GM18951 (cell line): Measurements from ENCODE around the gene TAPBP.

Experiments
- POLR2A ChIP-seq: IDR thresholded peaks from 4 replicates; pipeline ENCODE4 v1.6.1; 2011; ENCODE audit warnings: mild to moderate bottlenecking; ENCODE audit not compliant: insufficient read length, insufficient read depth; ENCODE audit errors: extremely low read depth
- in situ Hi-C: fragments of 300-500 bp; cut with MboI; formaldehyde crosslinking; loops from one replicate; pipeline ENCODE4 v1.12.0; 2022; ENCODE audit warnings: low sequenced_read_pairs, mixed read lengths, inconsistent platforms; ENCODE audit not compliant: unreplicated experiment

The TAPBP gene

DNA sequence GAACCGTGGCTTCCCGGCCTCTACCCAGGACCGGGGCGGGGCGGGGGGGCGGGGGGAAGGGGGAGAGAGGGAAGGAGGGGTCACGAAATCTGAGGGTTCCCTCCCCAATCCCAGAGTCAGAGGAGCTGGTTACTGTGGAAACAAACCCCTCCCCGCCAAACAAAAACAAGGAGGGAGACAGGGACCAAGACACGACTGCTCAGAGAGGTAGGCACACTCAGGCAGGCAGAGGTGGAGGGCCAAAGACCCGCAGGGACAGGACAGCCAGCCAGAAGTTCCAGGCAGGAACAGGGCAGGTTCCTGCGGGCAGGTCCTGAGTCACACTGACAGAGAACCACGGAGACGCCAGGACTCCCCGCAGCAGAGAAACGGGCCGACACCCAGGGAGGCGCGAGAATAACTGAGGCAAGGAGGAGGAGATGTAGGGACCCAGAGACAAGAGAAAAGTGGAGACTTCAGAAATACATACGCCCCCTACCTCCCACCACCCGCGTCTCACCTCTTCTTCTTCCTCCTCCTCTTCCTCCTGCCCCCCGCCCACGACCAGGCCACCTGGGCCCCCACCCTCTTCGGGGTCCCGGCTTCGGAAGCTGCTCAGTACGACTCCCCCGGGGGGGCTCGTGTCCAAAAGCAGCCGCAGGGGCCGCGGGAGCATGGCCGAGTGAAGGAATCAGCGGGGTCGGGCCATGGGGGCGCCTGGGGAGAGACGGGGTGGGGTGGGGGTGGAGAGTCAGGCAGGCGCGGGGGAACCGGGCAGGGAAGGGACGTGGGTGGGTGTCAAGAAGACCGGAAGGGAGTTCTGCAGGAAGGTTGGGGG lies 15.7 kb downstream of the TAPBP start:
- in situ Hi-C loops, result no loop called here
- no peak for TF ChIP-seq POLR2A

DNA sequence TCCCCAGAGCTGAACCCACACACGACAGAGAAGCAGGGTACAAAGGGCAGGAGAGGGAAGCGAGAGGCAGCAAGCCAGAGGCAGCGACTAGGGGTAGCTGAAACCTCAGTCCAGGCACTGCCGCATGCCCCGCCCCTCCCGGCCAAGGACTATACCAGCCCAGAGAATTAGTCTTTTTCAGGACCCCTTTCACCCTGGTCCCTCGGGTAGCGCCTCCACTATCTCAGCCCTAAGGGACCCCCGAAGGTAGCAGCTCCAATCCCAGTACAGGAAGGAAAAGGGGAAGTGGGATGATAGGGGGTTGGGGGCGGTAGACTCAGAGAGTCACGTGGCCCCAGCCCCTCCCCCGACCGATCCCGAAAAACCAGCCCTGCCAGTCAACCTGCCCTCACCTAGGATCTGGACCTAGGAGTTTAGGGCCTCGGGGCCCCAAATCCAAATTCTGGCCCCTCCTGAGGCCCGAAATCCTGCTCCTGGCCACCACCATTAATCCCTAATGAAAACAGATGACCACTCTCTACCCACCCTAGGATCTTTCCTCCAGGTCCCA lies 16.4 kb downstream of the TAPBP start:
- TF ChIP-seq POLR2A, result no peak
- in situ Hi-C loops, result no loop called here

DNA sequence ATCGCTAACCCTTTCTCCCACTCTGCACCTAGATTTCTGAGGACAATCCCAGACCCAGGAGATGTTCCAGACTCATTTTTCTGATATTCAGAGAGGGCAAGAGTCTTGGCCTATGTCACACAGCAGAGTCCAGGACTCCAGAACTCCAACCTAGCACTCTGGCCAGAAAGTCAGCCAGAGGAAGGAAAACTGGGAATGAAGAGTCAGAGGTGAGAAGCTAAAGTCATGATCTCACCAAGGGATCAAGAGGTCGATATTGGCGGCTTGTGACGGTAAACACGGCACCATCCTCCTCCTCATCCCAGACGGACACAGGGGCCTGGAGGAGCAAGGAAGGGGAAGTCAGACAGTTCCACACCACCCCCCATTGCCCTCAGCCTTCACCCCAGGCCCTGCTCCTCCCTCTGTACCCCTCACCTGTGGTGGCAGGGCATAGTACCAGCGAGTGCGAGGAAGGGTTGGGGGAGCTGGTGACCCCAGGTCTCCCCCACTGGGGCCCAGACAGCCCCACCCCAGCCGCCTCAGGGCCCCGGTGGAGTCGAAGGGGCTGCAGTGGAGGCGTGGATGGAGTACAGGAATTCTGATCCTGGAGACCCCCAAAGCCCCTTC lies 17.0 kb downstream of the TAPBP start:
- in situ Hi-C loops, result no loop called here
- TF ChIP-seq POLR2A, result no peak

DNA sequence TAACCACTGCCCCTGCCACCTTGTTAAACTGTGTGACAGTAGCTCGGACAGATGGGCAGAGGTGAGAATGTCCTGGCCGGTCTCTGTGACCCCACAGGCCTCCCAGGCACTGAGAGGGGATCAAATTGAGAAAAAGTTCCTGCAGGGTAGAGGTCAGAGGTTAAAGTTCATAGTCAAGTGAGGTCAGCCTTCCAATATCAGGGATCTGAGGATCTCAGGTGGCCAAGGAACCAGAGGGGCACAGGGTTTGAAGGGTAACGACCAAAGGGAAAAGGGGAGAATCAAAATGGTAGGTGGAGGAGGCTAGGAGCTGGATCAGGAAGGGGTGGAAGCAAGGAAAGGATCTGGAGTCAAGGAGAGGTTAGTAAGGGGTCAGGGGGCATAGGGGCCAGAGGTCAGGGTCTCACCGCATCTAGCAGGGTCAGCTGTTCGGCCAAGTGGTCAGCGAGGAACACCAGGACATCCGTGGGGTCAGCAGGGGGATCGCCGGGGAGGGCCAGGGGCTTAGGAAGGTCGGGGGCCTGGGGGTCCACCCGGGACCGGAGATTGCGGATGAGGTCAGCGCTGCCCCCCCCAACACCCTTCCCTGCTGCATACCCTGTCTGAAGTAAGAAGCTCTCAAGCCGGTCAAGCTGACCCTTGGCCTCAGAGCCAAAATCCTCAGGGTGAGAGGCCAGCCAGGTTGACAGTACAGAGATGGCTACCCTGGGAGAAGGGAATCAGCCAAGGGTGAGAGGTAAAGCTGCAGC lies 18.1 kb downstream of the TAPBP start:
- in situ Hi-C loops, result no loop called here
- no peak for TF ChIP-seq POLR2A

DNA sequence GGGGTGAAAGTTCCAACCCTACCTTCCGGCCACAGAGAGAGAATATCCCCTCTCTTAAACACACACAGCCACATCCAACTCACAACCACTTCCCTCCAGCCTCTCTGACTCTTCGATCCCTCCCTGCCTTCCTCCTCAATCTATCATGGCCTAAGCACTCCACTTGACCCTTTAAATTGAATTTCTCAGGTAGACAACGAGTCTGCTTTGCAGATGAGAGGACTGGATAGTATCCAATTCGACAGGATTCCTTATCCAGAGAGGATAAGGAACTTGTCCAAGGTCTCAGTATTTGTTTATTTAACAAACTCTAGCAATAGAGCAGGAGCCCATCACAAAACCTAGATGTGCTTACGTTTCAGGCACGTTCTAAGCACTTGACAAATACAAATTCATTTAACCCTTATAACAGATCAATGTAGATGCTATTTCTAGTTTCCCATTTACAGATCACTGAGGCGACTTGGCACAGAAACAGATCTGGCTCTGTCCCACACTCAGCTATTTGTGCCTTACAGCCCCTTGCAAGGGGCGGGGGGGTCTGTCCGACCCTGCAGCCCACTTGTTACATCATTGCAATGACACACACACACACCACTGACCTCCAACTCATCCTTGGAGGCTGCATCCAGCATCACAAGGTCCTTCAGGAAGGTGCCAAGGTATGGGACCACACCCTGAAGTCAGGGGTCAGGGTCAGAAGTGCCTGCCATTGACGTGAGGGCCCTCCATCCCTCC lies 19.6 kb downstream of the TAPBP start:
- no peak for TF ChIP-seq POLR2A
- in situ Hi-C loops, result no loop called here

DNA sequence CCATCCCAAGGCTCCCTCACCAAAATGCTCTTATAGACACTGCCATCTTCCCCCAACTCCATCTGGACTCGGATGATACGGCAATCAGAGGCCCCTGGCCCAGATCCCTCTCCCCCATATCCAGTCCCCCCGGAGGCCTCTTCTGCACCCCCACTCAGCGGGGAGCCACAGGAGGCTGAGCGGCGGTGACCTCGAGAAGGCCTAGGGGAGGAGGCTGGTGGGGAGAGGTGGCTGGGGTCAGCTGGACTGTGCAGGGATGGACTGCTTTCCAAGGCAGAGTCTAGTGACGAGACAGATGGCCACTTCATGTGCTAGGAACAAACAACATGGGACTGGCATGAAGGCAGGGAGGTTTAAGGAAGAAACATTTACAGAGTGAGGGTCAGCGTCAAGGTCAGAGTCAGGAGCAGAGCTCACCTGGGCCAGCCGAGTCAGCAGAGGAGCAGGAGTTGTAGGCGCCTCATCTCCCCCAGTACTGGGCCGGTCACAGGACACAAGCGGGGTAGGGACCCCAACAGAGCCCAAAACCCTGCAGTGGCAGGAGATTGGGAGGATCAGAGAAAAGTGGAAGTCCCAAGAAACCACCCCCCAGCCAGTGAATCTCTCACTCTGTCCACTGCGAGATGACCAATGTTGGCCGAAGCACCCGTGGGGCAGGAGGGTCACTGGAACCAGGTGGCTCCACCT lies 20.7 kb downstream of the TAPBP start:
- TF ChIP-seq POLR2A, result no peak
- in situ Hi-C loops, result no loop called here

DNA sequence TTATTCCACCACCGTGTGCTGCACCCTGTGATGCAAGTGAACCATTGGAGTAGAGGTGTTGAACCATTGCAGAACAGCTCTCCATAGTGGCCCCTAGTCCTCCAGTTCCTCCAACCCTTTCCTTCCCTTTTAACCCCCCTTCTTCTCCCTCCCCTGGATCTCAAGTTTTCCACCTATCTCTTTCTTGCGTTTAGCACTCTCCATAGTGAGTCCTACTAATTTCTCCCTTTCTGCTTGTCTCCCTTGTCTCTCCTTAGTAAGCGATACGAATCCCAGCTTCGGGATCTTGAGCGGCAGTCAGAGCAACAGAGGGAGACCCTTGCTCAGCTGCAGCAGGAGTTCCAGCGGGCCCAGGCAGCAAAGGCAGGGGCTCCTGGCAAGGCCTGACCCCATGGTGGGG lies 23.4 kb downstream of the TAPBP start:
- in situ Hi-C loops, result no loop called here
- no peak for TF ChIP-seq POLR2A

DNA sequence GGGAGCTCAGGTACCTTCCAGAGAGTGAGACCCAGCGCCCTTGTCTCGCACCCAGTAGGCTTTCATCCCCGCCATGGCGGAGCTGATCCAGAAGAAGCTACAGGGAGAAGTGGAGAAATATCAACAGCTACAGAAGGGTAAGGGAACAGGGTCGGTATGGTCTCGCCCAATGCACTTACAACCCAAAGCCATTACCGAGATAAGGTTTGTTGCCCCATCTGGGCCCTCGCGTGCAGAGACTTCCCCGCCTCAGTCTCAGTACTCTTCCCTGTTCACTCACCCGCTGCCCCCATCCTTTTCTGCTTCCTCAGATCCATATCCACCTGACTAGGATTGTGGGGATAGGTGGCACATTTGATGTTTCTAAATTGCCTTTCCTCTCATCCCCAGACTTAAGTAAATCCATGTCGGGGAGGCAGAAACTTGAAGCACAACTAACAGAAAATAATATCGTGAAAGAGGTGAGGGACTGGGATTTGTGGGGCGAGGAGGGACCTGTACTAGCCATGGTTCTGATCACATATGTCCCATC lies 24.0 kb downstream of the TAPBP start:
- TF ChIP-seq POLR2A, result no peak
- in situ Hi-C loops, result no loop called here

DNA sequence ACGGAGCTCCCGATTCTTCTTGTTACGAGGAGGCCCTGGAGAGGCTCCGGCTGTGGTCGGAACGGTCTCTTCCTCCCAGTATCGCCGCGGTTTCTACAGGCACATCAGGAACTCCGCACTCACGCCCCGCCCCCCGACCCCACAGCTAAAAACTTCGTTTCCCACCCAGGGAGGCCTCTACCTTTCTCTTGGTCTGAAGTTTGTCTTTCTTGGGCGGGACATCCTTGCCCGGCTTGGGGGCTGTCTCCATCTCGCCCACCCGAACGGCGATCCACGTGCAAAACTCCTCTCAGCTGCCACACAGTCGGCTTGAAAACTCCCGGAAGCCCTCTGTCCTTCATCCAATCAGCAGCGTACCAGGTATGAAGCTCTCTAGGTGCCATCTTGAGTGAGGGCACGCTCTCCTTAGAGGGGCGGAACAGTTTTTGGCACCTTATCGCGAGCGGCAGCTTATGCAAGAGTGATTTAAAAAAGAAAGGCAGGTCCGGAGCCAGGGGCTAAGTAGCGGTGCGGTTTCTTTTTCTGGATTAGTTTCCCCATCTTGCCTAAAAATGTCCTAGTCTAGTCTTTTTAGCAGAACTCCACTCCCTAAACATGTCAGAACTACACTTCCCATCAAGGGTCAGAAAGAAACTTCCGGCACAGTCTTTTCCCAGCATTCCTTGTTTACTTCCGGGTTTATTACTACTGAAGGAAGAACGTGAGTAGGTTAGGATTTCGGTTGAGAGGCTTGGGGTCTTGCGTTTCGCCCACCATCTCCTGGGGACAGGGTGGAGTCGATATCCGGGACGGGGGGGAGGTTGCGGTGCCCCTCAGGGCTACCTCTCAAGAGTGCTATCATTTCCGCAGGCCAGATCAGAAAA lies 24.7 kb downstream of the TAPBP start, which contains the start of the genes PFDN6 and WDR46:
Gene PFDN6 (plus strand): TSS at position 681 of the 863 bp plus-strand sequence. CDS start 256 bp downstream, outside the sequence.
Gene WDR46 (minus strand): TSS at position 319 of the 863 bp plus-strand sequence. CDS start 69 bp downstream, at position 250.
- peak; percentile 42 for TF ChIP-seq POLR2A
- in situ Hi-C loops, result no loop called here

DNA sequence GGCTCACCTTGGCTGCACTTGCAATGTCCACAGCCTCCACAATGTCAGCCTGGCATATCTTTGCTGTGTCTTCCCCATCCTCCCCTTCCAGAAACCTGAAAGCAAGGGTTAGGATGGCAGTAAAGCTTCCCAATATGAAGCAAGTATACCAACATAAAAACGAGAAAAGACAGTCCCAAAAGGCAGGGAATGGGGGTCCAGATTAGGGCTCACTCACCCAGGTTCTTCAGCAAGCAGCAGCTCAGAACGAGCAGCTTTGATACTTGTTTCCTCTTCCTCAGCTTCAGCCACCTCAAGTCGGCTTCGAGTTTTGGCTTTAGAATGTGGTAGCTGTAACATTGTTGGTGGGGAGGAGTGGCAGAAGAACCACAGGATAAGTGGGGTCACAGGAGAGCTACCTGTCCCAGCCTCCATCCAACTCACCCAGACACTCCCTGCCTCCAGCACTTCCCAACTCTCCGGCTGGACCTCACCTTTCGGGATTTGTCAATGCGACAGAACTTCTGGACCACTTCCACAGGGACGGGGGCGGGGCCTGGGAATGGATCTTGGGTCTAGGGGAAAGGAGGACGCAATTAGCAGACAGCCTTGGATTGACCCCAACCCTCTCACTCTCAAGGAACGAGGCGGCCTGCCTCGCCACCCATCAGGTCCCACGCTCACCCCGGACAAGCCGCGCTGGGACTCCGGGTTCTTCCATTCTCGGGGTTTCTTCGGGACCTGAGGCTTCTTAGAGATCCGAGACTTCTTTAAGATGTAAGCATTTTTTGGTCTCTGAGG lies 25.5 kb downstream of the TAPBP start:
- in situ Hi-C loops, result no loop called here
- no peak for TF ChIP-seq POLR2A
